Skeletal muscle tissue (tissue), 5 donors: ENCODE results near the gene CREM. TPM values are rescaled to one million over a fixed set of nuclear protein-coding genes. Genes with fewer than 3 reads are reported as not detected.

ENCODE experiments used
- H3K27ac ChIP-seq: one replicate; pipeline ENCODE4 v1.7.0; 2013; ENCODE audit warnings: mild to moderate bottlenecking, low read depth, low read length, inconsistent platforms
- H3K27me3 ChIP-seq, 3 donors: one replicate each; pipeline ENCODE4 v1.7.0; 2013; ENCODE audit warnings: low read length in 3 of 3; ENCODE audit not compliant: control insufficient read depth in 3 of 3, insufficient read depth in 3 of 3
- H3K36me3 ChIP-seq, 3 donors: one replicate each; pipeline ENCODE4 v1.7.0; 2013; ENCODE audit warnings: low read length in 3 of 3; ENCODE audit not compliant: control insufficient read depth in 3 of 3, insufficient read depth in 3 of 3
- H3K4me1 ChIP-seq, 3 donors: one replicate each; pipeline ENCODE4 v1.7.0; 2013; ENCODE audit warnings: low read length in 3 of 3, mild to moderate bottlenecking in 3 of 3; ENCODE audit not compliant: control insufficient read depth in 3 of 3, insufficient read depth in 3 of 3
- H3K4me3 ChIP-seq, 3 donors: one replicate each; pipeline ENCODE4 v1.7.0; 2013; ENCODE audit warnings: low read length in 3 of 3
- H3K9ac ChIP-seq, 3 donors: one replicate each; pipeline ENCODE4 v1.7.0; 2013; ENCODE audit warnings: low read length in 3 of 3, mild to moderate bottlenecking in 3 of 3, moderate library complexity in 2 of 3, low read depth in 1 of 3
- H3K9me3 ChIP-seq, 3 donors: one replicate each; pipeline ENCODE4 v1.7.0; 2013; ENCODE audit warnings: low read length in 3 of 3; ENCODE audit not compliant: control insufficient read depth in 3 of 3
- small RNA-seq: library from RNA; depleted of rRNA; stranded (forward); fragments of <200 nt; gene quantifications from one replicate; pipeline ENCODE3, GENCODE V24; 2014
- total RNA-seq: library from RNA; depleted of rRNA; stranded (reverse); fragments of >200 nt; gene quantifications from one replicate; pipeline ENCODE4 v1.2.3, GENCODE V29; 2014
- donor health status: Osteomylitis.

The CREM gene
- total RNA-seq, 1 donor from 2014 or later, result 21.4 TPM

- Histone ChIP-seq H3K36me3 (no peaks in the 10 kb centered on the region), H3K9me3 (no peaks in the 10 kb centered on the region), H3K27me3 (no peaks in the 10 kb centered on the region), H3K9ac (no peak overlapping the region), H3K4me3 (no peak overlapping the region), H3K4me1 (no peaks in the 10 kb centered on the region), H3K27ac (no peak overlapping the region)
Measured at GRCh38 chr10:35246770-35247343, 120.2 kb downstream of the CREM start.

DNA sequence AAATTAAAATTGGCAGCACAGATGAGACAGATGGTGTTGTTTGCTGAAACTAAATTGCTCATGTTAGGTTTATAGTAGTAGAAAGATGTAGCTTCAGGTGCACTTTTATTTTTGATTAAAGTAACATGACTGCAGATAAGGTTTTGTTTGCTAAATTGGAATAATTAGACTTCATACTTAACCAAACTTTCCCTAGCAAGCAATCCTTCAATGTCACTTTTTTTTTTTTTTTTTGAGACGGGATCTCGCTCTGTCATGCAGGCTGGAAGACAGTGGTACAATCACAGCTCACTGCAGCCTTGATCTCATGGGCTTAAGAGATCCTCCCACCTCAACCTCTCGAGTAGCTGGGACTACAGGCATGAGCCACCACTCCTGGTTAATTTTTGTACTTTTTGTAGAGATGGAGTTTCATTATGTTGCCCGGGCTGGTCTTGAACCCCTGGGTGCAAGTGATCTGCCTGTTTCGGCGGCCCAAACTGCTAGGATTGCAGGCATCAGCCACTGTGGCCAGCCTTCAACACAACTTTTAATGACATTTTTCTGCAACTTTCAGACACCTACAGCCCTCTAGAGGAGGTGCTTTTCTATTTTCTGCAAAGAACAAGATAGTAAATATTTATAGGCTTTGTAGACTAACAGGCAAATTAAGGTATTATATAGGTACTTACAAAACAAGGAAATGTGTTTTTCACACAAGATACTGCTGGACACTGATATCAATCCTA lies 124.9 kb downstream of the CREM start:
- Histone ChIP-seq H3K27me3 (no peaks in the 10 kb centered on the region), H3K9me3 (no peaks in the 10 kb centered on the region), H3K4me3 (no peak overlapping the region)

GRCh38 chr10:35257057-35257983 lies 130.7 kb downstream of the CREM start:
- Histone ChIP-seq H3K4me3 (no peak overlapping the region), H3K36me3 (no peaks in the 10 kb centered on the region), H3K9me3 (no peaks in the 10 kb centered on the region), H3K27ac (no peak overlapping the region), H3K9ac (no peak overlapping the region), H3K4me1 (no peaks in the 10 kb centered on the region), H3K27me3 (no peaks in the 10 kb centered on the region)

More for the DNA sequence above, 124.9 kb downstream of the CREM start:
- no peaks in the 10 kb centered on the region for H3K4me1 ChIP-seq
- no peak overlapping the region for H3K27ac ChIP-seq
- H3K9ac ChIP-seq, result no peak overlapping the region
- no peaks in the 10 kb centered on the region for H3K36me3 ChIP-seq

GRCh38 chr10:35259769-35260397 lies 133.2 kb downstream of the CREM start:
- H3K36me3 ChIP-seq, result no peaks in the 10 kb centered on the region

GRCh38 chr10:35262436-35262835 lies 135.8 kb downstream of the CREM start:
- Histone ChIP-seq H3K4me3 (no peak overlapping the region), H3K27ac (no peak overlapping the region), H3K4me1 (no peaks in the 10 kb centered on the region), H3K27me3 (no peaks in the 10 kb centered on the region), H3K36me3 (no peaks in the 10 kb centered on the region), H3K9ac (no peak overlapping the region), H3K9me3 (no peaks in the 10 kb centered on the region)

More at GRCh38 chr10:35259769-35260397, 133.2 kb downstream of the CREM start:
- Histone ChIP-seq H3K4me1 (no peaks in the 10 kb centered on the region), H3K27ac (no peak overlapping the region), H3K9ac (no peak overlapping the region), H3K9me3 (no peaks in the 10 kb centered on the region), H3K4me3 (no peak overlapping the region), H3K27me3 (no peaks in the 10 kb centered on the region)

Small RNA genes lying within 50 kb of the gene (small RNA-seq; reads per million reads assigned to genes)
- gene MIR3611 (not detected), gene RNU6-1167P (0.07 reads per million), gene RNU6-794P (not detected), gene RNU7-77P (not detected)

Other genes starting within 250 kb of the CREM start
- 18.3 TPM for gene CUL2, start 36.5 kb upstream of the CREM start, total RNA-seq
- gene CCNY, start 209.7 kb downstream of the CREM start, total RNA-seq, result 45.9 TPM